Central memory CD4-positive, alpha-beta T cell (primary cell): ENCODE results near the gene ASXL2.
A peak's percentile ranks its signal among the peaks of the same experiment; 100 is the strongest.
"Not testable (repeated sequence)": the region's sequence is repeated elsewhere in the genome, so short reads cannot be mapped to it uniquely, and the experiment has no call there.

Source experiments
- DNase-seq: peaks from one replicate; pipeline ENCODE4 v3.0.0; 2022

Gene ASXL2

GRCh38 chr2:25728559-25728958 is 149.7 kb downstream of the ASXL2 start:
- DNase-seq, result no peak

- DNase-seq, result no peak
These were observed 151.8 kb downstream of the ASXL2 start for GRCh38 chr2:25726522-25726921.

GRCh38 chr2:25725877-25726276 is 152.4 kb downstream of the ASXL2 start:
- no peak for DNase-seq

- no peak for DNase-seq
These were observed 153.5 kb downstream of the ASXL2 start for GRCh38 chr2:25724756-25725155.

- no peak for DNase-seq
These were observed 156.1 kb downstream of the ASXL2 start for GRCh38 chr2:25722224-25722623.

- DNase-seq, result no peak
These were observed 157.7 kb downstream of the ASXL2 start for GRCh38 chr2:25720575-25720974.

GRCh38 chr2:25714740-25715139 is 163.5 kb downstream of the ASXL2 start:
- no peak for DNase-seq

GRCh38 chr2:25712455-25712854 is 165.8 kb downstream of the ASXL2 start:
- no peak for DNase-seq

- no peak for DNase-seq
These were observed 166.5 kb downstream of the ASXL2 start for GRCh38 chr2:25711675-25712354.

- no peak for DNase-seq
These were observed 167.5 kb downstream of the ASXL2 start for GRCh38 chr2:25710750-25711149.

- no peak for DNase-seq
These were observed 168.9 kb downstream of the ASXL2 start for GRCh38 chr2:25709349-25709748.

- no peak for DNase-seq
These were observed 170.2 kb downstream of the ASXL2 start for GRCh38 chr2:25707927-25708590.

- DNase-seq, result not testable (repeated sequence)
These were observed 172.7 kb downstream of the ASXL2 start for GRCh38 chr2:25705575-25705974.

GRCh38 chr2:25701801-25702200 is 176.5 kb downstream of the ASXL2 start:
- DNase-seq, result no peak

- peak; percentile 20 for DNase-seq
These were observed 178.0 kb downstream of the ASXL2 start for GRCh38 chr2:25700221-25700660.

- no peak for DNase-seq
These were observed 179.1 kb downstream of the ASXL2 start for GRCh38 chr2:25699216-25699615.

GRCh38 chr2:25698752-25699151 is 179.5 kb downstream of the ASXL2 start:
- no peak for DNase-seq

- no peak for DNase-seq
These were observed 180.5 kb downstream of the ASXL2 start for GRCh38 chr2:25697559-25698341.

- no peak for DNase-seq
These were observed 185.4 kb downstream of the ASXL2 start for GRCh38 chr2:25692737-25693445.

- DNase-seq, result no peak
These were observed 186.1 kb downstream of the ASXL2 start for GRCh38 chr2:25692143-25692542.

- no peak for DNase-seq
These were observed 188.2 kb downstream of the ASXL2 start for GRCh38 chr2:25690058-25690457.

- no peak for DNase-seq
These were observed 190.1 kb downstream of the ASXL2 start for GRCh38 chr2:25688236-25688635.

- no peak for DNase-seq
These were observed 192.5 kb downstream of the ASXL2 start for GRCh38 chr2:25685741-25686140.
